Neural cell (in vitro differentiated cells): ENCODE results near the gene SOCS3.

Experiments used
- CTCF ChIP-seq: fragments of 450-650 bp; IDR thresholded peaks from 2 replicates; pipeline ENCODE4 v1.5.1; 2014; ENCODE audit warnings: antibody characterized with exemption, mild to moderate bottlenecking, moderate library complexity; ENCODE audit not compliant: poor library complexity, severe bottlenecking
- EZH2 ChIP-seq: fragments of 200-600, 300-800 bp; shearing (Covaris generic), sonication (generic); IDR thresholded peaks from 2 replicates; pipeline ENCODE4 v1.6.1; 2014; ENCODE audit warnings: antibody characterized with exemption, low read length, borderline replicate concordance, mild to moderate bottlenecking; ENCODE audit not compliant: insufficient read depth, poor library complexity, severe bottlenecking
- POLR2AphosphoS5 ChIP-seq: IDR thresholded peaks from 2 replicates; pipeline ENCODE4 v1.6.1; 2012

- TF ChIP-seq EZH2 (no peak), CTCF (no peak), POLR2AphosphoS5 (no peak)
Measured at GRCh38 chr17:78400581-78401240, 40.8 kb upstream of the SOCS3 start.
